ENCODE results near the gene CIAO1. TPM values are rescaled to one million over a fixed set of nuclear protein-coding genes. Genes with fewer than 3 reads are reported as not detected.

CIAO1 gene
- total RNA-seq, 1 donor from 2014 or later: 54.6 TPM

GRCh38 chr2:96249654-96250053, 16.4 kb upstream of the CIAO1 start:
- DNase-seq (ENCODE audit: extremely low spot score, unreplicated experiment): no peak
- Mint-ChIP-seq H3K36me3 (ENCODE audit: unreplicated experiment) (peaks cover 9% of the 10 kb centered on the region), H3K27ac (ENCODE audit: unreplicated experiment) (peak overlapping the region; percentile 77), H3K4me3 (ENCODE audit: unreplicated experiment) (no peak overlapping the region), H3K4me1 (ENCODE audit: unreplicated experiment) (peaks cover 39% of the 10 kb centered on the region), H3K27me3 (ENCODE audit: unreplicated experiment) (no peaks in the 10 kb centered on the region), H3K9me3 (ENCODE audit: unreplicated experiment) (no peaks in the 10 kb centered on the region)
- TF ChIP-seq CTCF (IDR thresholded peaks at IDR 0.05): no peak

- Mint-ChIP-seq H3K4me3 (ENCODE audit: unreplicated experiment) (no peak overlapping the region), H3K4me1 (ENCODE audit: unreplicated experiment) (peaks cover 39% of the 10 kb centered on the region), H3K27ac (ENCODE audit: unreplicated experiment) (peak overlapping the region; percentile 77), H3K36me3 (ENCODE audit: unreplicated experiment) (peaks cover 9% of the 10 kb centered on the region), H3K27me3 (ENCODE audit: unreplicated experiment) (no peaks in the 10 kb centered on the region), H3K9me3 (ENCODE audit: unreplicated experiment) (no peaks in the 10 kb centered on the region)
- TF ChIP-seq CTCF (IDR thresholded peaks at IDR 0.05): no peak
- no peak for DNase-seq (ENCODE audit: extremely low spot score, unreplicated experiment)
Measured at GRCh38 chr2:96250188-96250587, 15.8 kb upstream of the CIAO1 start.

GRCh38 chr2:96251721-96252292, 14.2 kb upstream of the CIAO1 start:
- Mint-ChIP-seq H3K4me1 (ENCODE audit: unreplicated experiment) (peaks cover 39% of the 10 kb centered on the region), H3K27ac (ENCODE audit: unreplicated experiment) (peak overlapping the region; percentile 70), H3K27me3 (ENCODE audit: unreplicated experiment) (no peaks in the 10 kb centered on the region), H3K9me3 (ENCODE audit: unreplicated experiment) (no peaks in the 10 kb centered on the region), H3K36me3 (ENCODE audit: unreplicated experiment) (peaks cover 14% of the 10 kb centered on the region), H3K4me3 (ENCODE audit: unreplicated experiment) (peak overlapping the region; percentile 48)
- TF ChIP-seq CTCF (IDR thresholded peaks at IDR 0.05): no peak
- peak; percentile 91 for DNase-seq (ENCODE audit: extremely low spot score, unreplicated experiment)

- TF ChIP-seq CTCF (IDR thresholded peaks at IDR 0.05): no peak
- Mint-ChIP-seq H3K27ac (ENCODE audit: unreplicated experiment) (peak overlapping the region; percentile 70), H3K4me3 (ENCODE audit: unreplicated experiment) (no peak overlapping the region), H3K4me1 (ENCODE audit: unreplicated experiment) (peaks cover 39% of the 10 kb centered on the region), H3K9me3 (ENCODE audit: unreplicated experiment) (no peaks in the 10 kb centered on the region), H3K27me3 (ENCODE audit: unreplicated experiment) (no peaks in the 10 kb centered on the region), H3K36me3 (ENCODE audit: unreplicated experiment) (peaks cover 15% of the 10 kb centered on the region)
- no peak for DNase-seq (ENCODE audit: extremely low spot score, unreplicated experiment)
Measured at GRCh38 chr2:96252526-96252925, 13.5 kb upstream of the CIAO1 start.

GRCh38 chr2:96253006-96253405, 13.0 kb upstream of the CIAO1 start:
- Mint-ChIP-seq H3K27ac (ENCODE audit: unreplicated experiment) (no peak overlapping the region), H3K27me3 (ENCODE audit: unreplicated experiment) (no peaks in the 10 kb centered on the region), H3K36me3 (ENCODE audit: unreplicated experiment) (peaks cover 15% of the 10 kb centered on the region), H3K9me3 (ENCODE audit: unreplicated experiment) (no peaks in the 10 kb centered on the region), H3K4me1 (ENCODE audit: unreplicated experiment) (peaks cover 39% of the 10 kb centered on the region), H3K4me3 (ENCODE audit: unreplicated experiment) (no peak overlapping the region)
- no peak for DNase-seq (ENCODE audit: extremely low spot score, unreplicated experiment)
- TF ChIP-seq CTCF (IDR thresholded peaks at IDR 0.05): no peak

Measured in osteocyte (in vitro differentiated cells).